NCI-H2196 (cell line): Measurements from ENCODE around the gene PSMB11.

Experiments
- DNase-seq: peaks from one replicate; lab custom pipeline; 2025; ENCODE audit not compliant: unreplicated experiment; lab: John Stamatoyannopoulos, UW

PSMB11 gene

DNA sequence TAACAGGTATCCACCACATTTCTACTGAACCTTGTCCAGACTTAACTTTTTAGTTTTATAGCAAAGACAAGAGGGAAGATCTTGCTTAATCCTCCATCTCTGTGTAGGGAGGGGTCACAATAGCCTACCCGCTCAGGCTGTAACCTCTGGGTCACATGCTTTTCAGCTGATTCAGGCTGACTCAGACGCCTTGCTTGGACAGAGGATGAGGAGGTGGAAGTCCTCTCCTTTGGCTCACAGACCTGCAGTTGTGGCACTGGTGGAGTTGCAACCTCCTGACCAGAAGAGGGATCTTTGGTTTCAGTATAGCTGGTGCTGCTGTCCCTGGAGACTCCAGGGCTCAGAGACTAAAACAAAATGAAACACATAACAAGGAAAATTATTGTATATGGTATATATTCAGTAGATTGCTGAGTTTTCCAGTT, 36.7 kb downstream of the PSMB11 start:
- DNase-seq, result no peak

DNA sequence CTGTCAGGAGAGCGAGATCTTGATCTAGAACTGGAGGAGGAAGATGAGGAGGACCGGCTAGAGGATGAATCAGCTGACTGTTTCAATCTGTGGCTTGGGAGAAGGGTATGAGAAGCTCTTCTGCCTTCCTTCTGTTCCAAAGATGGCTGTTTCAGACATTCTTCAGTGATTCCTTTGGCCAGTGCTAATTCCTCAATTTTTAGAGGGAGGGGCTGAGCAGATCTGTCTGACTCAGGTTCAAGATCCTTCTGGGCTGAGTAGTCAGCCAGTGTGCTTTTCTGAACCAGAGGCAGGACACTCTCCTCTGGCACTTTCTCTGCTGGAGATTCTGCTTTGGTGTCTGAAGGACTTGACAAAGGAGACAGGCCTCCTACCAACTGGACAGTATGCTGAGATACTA, 37.7 kb downstream of the PSMB11 start:
- DNase-seq, result no peak

DNA sequence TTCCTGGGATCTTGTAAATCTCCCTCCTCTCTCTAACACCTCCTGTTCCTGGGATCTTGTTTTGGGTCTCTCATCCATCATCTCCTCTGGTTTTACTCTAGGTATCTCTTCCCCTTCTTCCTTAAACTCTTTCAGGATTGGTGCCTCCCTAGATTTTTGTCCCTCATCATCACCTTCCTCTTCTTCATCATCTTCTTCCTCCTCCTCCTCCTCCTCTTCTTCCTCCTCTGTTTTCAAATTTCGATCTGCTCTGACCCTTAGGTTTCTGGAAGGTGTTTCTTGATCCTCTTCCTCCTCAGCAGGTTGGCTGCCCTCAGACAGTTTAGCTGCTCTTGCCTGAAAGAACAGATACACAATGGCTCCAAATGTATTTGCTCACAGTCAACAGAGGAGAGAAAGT, 38.5 kb downstream of the PSMB11 start:
- DNase-seq, result no peak

DNA sequence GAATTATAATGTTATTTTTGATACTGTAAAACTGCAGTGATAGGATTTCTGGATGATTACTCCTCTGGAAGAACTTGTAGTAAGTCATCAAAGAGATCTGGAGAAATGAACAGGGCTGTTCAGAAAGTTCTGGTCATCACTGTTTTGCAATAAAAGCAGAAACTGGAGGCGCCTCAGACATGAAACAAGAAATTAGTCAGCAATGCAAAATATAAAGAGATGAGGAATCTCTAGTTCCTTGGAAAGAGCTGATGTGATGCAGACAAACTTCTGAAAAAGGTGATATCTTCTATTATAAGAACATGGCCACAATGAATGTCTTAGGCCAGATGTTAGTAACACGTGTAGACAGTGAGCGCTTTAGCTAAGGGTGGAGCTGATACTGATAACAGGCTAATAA, 43.4 kb downstream of the PSMB11 start:
- DNase-seq, result no peak

DNA sequence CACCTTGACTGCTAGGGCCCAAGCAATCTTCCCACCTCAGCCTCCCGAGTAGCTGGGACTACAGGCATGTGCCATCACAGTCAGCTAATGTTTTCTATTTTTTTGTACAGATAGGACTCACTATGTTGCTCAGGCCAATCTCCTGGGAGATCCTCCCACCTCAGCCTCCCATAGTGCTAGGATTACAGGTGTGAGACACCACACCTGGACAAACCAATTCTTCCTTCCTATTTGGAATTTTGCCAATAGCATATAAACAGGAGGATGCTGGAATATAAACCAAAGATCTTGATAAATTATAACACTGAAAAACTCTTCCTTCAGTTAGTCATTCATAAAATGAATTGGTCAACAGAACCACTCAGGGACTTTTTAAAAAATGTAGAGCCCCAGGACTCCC, 44.6 kb downstream of the PSMB11 start:
- DNase-seq, result no peak

DNA sequence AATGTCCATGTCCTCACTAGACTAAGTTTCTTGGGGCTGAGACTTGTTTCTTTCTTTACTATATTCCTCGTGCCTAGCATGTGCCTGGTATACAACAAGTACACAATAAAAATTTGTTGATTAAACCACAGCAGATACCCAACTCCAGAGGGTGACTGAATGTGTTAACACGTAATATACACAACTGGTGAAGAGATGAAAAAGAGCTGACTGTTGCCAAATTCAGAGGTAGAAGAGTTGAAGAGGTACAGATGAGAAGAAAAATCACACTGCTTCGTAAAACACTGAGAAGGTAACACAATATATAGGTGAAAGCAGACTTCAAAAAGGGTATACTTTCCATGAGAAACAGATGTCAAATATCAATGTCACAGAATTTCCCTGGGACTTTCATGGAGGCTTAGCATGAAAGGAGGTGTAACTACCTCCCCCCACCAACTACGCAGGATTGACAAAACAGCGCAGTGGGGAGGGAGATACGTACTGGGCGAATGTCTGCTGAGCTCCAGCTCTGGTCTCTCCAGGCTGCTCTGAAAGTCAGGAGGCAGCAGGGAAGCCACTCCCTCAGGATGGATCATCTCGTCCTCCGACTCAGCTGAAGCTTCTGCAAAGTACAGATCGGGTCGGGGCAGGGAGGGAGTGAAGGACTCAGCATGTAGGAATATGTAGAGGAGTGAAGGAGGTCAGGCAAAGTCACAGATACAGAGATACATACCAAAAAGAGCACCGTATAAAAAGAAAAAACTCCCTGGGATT, 47.7 kb downstream of the PSMB11 start:
- DNase-seq, result no peak

DNA sequence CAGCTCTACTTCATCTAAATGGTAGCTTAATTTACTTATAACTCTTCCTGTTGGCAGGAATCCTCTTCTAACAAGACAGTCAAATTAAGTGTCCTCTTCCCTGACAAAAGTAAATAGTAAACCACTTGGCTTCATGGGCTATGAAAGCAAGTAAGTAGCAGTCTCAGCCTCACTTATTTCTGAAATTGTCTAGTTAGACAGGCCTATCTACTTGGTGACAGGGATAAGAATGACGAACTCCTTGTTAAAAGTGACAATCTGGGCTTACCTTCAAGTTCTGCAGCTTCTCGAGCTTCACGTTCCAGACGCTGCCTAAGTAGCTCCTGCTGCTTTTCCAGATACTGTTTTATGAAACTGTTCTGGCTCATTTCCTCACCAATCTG, 48.2 kb downstream of the PSMB11 start:
- DNase-seq, result no peak

DNA sequence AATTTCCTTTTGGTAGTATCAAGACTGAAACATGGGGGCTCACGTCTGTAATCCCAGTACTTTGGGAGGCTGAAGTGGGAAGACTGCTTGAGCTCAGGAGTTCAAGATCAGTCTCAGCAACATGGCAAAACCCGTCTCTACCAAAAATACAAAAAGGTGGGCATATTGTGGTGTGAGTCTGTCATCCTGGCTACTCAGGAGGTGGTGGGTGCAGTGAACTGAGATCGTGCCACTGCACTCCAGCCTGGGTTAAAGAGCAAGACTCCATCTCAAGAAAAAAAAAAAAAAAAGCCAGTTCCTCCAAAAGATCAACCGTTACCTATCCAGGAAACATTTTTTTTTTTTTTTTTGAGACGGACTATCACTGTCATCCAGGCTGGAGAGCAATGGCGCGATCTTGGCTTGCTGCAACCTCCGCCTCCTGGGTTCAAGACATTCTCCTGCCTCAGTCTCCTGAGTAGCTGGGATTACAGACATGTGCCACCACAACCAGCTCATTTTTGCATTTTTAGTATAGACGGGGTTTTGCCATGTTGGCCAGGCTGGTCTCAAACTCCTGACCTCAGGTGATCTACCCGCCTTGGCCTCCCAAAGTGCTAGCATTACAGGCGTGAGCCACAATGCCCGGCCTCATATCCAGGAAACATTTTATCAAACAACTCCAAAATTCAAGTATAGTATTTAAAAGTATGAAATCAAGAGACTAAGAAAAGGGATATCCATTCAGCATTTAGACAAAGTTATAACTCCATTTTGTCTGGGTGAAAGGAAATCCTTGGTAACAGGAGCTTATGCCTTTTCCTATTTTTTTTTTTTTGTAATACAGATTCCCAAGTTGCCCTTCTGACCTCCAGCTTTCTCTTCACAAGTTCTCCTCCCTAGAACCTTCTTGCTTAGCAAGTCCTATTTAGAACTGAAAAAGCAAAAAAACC, 49.5 kb downstream of the PSMB11 start:
- no peak for DNase-seq

DNA sequence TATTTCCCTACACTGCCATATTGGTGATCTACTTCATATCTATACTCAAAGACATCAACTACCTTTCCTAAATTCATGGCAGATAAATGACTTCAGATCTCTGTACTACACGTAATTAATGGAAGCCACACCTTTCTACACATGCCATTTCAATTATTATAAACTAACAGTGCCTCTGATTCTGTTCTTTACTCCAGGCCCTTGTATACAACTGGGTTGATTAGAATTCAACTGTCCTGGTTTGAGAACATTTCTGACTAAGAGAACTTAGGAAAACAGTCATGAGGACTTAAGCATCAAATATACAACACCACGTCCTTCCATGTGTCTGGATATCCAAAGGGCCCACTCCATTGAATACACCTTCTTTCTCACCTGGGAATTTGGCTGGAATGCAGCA, 51.1 kb downstream of the PSMB11 start:
- no peak for DNase-seq

DNA sequence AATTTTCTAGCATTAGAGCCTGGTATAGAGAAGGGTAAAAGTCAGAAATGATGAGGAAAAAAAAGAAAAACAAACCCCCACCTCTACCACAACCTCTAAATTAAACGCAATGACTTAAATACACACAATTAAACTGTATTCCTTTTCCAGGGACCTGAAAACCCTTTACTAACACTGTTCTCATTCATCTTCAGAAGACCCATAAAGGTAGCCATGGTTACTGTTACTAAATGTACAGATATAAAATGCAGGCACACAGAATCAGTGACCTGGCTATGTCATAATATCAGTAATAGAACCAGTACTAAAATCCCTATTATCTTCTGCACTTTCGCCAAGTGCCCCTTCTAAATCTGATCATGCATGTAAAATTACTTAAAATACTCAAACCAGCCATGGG, 51.5 kb downstream of the PSMB11 start:
- no peak for DNase-seq
